ENCODE measurements around the gene MUS81.

Gene MUS81

GRCh38 chr11:65861533-65862183, 1.4 kb downstream of the MUS81 start:
- DNase-seq (ENCODE audit: low read depth), result no peak

DNA sequence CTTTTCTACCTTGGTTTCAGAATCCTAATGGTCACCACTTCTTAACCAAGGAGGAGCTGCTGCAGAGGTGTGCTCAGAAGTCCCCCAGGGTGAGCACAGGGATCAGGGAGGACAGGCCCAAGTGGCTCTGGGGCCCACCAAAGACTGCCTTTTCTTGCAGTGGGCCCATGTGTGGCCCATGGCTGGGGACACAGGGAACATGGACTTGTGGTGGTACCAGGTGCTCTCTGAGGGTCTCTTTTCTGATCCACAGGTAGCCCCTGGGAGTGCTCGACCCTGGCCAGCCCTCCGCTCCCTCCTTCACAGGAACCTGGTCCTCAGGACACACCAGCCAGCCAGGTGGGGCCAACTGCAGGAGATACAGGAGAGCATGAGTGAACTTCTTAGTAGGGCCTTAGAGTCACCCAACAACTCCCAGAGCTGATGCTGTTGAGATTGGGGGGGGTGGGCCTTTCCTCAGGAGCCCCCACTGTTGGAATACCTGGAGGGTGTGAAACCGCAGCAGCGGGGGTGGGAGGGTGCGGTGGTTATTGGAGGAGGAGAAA, 2.0 kb downstream of the MUS81 start:
- DNase-seq (ENCODE audit: low read depth), result no peak

DNA sequence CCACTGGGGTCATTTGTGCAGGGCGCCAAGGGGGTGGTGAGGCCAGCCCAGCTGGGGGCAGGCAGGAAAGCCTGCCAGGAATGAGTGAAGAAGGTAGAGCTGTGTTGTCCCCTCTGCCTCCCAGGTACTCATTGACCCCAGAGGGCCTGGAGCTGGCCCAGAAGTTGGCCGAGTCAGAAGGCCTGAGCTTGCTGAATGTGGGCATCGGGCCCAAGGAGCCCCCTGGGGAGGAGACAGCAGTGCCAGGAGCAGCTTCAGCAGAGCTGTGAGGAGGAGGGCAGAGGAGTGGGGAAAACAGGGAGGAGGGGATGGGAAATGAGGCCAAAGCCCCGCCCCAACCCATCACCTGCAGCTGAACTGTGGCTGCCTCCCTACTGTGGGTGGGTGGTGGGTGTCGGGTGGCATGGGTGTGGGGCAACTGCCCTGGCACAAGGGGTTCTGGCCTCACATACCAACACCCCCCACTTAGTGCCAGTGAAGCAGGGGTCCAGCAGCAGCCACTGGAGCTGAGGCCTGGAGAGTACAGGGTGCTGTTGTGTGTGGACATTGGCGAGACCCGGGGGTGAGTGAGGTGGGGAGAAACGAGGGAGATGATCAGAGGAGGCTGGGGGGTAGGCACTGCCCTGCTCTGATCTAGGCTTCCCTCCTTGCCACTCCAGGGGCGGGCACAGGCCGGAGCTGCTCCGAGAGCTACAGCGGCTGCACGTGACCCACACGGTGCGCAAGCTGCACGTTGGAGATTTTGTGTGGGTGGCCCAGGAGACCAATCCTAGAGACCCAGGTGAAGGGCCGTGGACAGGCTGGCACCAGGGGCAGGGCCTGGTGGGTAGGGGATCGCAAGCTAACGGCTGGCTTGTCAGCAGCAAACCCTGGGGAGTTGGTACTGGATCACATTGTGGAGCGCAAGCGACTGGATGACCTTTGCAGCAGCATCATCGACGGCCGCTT, 3.0 kb downstream of the MUS81 start:
- DNase-seq (ENCODE audit: low read depth), result no peak

GRCh38 chr11:65863889-65864705, 3.9 kb downstream of the MUS81 start:
- no peak for DNase-seq (ENCODE audit: low read depth)

DNA sequence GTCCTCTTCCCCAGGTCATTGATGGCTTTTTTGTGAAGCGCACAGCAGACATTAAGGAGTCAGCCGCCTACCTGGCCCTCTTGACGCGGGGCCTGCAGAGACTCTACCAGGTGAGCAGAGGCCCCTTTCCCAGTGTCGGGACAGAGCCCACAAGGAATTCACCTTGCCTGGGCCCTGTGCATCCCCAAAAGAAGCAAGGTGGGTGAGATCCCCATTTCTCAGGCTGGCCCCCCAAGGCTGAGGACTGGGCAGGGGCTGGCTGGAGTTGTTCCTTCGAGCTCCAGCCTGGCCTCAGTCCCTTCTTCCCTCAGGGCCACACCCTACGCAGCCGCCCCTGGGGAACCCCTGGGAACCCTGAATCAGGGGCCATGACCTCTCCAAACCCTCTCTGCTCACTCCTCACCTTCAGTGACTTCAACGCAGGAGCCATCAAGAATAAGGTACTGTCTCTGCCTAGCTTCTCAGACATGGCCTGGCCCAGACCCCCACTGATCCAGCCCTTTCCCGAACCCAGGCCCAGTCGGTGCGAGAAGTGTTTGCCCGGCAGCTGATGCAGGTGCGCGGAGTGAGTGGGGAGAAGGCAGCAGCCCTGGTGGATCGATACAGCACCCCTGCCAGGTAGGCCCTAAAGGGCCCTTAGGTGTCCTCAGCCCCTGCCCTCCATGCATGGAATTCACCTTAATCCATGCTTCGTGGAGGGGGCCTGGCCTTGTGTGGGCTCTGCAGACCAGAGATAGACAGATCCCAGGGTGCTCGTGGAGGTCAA, 4.7 kb downstream of the MUS81 start:
- DNase-seq (ENCODE audit: low read depth), result no peak

DNA sequence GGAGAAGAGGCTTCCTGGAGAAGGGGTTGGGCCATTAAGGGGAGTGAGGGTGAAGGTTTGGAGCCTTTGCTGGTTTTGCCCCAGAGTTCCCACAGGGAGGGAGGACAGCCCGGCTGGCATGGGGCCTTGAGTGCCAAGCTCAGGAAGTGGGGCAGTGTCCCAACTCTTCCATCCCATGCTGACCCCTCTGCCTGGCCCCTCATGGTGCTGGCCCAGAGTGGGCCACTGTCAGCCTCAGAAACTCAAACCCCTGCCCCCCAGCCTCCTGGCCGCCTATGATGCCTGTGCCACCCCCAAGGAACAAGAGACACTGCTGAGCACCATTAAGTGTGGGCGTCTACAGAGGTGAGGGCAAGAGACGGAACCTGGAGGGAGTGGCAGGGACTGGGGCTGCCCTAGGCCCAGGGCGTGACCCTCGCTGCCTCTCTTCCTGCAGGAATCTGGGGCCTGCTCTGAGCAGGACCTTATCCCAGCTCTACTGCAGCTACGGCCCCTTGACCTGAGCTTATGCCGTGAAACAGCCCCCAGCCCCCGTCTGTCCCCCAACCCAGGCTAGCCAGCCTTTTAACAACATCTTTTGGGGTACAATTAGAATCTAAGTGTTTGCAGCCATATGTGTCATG, 5.4 kb downstream of the MUS81 start:
- no peak for DNase-seq (ENCODE audit: low read depth)

DNA sequence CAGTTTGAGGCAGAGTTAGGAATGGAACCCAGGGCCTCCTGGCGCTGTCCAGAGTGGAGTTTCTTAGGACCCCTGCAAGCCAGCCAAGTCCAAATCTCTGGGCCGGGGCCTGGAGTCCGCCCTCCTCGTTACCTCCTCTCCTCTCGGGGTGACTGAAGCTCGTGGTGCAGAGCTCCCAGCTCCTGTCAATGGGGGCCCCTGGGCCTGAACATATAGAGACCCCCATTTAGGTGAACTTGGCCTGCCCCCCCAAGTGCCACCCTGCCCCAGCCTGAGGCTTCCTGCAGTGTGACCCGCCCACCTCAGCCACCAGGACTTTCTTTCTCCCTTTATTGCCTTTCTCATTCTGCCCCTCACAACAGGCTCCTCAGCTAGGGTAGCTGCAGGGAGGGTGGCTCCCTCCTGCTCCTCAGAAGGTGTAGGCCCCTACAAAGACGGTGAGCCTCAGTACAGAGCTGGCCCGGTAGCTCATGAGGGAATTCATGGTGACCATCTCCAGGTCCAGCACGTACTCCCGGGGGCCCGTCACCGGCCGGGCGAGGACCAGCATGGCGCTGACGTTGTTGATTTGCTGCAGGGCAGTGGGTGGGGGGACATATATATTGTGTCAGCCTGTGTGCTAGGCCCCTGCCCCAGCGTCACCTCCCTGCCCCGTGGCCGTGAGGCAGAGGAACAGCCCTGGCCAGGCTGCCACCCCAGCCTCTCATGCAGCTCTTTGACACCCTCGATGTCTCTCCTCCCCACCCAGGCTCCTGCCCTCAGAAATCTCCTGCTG, 6.5 kb downstream of the MUS81 start:
- no peak for DNase-seq (ENCODE audit: low read depth)

DNA sequence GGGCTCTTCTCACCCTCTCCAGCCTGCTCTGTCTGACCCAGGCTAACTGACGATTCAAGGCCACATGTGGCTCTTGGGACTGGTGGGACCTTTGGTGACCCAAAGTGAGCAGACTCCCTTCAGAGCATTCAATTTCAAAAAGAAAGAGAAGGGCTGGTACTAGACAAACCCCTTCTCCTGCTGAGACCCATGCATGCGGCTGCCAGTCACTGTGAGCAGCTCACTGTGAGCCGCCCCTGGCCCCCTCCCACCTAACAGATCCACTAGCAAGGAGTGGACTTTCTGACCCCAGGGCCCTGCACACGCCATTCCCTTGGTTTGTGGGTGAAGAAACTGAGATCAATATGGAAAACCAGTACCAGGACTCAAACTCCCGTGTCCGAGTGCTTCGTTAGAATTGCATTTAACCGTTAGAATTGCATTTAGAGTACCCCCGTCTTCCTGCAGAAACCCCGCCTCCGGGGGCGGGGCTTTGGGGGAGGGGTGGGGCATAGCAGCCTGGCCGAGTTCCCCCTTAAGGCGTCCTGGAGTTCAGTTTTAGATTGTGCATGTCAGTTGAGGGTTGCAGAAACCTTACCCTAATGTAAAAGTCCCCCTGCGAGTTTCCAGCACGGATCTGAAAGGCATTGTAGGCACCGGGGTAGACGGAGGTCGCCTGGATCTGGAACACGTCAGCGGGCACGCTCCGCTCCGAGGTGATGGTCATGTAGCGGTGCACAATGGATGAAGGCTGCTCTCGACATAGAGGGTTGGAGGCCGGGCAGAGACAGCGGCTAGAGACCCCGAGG, 7.2 kb downstream of the MUS81 start:
- no peak for DNase-seq (ENCODE audit: low read depth)

DNA sequence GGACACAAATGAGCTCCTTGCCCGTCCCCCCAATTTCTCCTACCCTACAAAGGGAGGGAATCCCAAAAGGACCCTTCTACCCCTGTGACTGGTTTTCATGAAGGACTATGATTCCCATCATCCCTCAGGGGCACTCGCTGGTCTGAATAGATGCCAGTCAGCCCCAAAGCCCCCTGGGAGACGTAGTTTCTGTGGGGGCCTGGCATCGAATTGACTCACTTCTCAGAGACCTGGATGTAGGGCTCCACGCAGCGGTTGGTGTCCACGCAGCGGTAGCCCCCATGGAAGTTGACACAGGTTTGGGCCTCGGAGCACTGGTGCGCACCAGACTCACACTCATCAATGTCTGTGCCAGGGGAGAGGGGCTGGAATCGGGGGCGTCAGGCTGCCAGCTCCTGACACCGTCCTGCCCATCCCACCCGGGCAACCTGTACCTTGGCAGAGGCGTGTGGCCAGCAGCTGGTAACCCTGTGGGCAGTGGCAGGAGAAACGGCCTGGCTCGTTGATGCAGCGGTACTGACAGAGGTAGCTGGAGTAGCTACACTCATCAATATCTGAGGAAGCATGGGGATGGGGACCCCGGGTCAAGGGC, 7.9 kb downstream of the MUS81 start:
- no peak for DNase-seq (ENCODE audit: low read depth)

DNA sequence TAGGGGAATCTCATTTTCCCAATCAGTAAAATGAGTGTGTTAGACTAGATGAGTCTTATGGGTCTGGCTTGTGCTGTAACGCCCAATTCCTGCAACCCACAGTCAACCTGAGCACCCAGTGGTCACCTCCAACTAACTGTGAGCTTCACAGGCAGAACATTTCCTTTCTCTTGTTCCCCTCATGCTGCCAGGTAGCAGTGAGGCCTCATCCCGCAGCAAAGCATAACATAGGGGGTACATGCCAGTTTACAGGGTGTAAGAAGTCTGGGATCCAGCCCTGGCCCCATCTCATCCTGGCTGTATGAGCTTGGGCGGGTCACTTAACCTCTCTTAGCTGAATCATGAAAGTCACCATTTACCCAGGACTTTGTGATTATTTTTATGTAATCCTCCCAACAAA, 8.7 kb downstream of the MUS81 start:
- no peak for DNase-seq (ENCODE audit: low read depth)

GRCh38 chr11:65869643-65870306, 9.5 kb downstream of the MUS81 start:
- DNase-seq (ENCODE audit: low read depth), result no peak

DNA sequence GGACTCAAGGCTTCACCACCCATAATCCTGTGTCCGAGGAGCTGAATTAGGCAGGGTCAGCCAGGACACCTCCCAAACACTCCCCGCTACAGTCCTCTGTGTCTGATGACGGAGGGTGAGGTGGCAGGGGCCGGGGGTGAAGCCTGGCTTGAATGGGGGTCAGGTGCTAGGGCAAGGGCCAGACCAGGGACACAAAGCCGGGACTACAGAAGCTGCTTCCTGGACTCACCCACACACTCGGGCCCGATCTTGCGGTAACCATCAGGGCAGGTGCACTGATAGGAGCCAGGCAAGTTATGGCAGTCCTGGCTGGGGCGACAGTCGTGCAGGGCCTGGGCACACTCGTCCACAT, 10.1 kb downstream of the MUS81 start:
- no peak for DNase-seq (ENCODE audit: low read depth)

DNA sequence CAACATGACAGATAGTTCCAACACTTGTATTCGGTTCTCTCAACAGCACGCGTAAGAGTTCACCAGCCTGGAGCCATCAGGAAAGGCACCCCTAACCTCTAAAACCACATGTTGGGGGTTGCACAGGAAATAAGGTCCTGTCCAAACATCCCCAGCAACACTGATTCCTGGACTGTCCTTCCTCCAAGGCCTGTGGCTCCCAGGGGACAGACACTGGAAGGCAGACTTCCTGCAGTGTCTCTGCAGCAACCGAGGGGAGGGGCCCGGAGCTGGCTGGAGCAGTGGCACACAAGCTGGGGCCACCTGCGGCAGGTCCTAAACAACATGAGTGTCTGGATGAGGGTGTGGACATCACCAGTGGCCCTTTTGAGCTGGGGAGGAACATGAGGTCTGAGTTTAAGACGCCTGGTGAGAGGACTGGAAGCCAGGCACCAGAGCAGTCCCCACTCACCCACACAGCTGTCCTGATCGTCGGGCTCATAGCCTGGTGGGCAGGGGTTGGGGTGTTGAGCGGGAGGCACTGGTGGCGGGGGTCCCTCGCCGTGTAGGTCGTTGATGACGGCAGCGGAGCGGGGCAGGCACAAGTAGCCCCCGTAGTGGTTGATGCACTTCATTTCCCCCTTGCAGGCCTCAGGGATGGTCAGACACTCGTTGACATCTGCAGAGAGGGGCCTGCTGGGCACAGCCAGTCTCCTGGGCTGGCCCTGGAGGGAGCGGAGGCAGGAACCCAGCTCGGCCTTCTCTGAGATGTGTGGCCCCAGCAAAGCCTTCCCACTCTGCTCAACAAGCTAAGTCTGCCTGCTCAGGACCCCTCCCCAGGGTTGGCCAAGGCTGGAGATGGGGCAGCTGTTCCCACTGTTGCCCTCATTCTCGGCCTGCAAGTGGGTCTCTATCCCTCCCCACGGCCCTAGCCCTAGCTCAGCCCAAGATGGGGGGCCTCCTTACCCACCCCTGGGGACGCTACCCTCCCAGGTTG, 10.8 kb downstream of the MUS81 start:
- no peak for DNase-seq (ENCODE audit: low read depth)

DNA sequence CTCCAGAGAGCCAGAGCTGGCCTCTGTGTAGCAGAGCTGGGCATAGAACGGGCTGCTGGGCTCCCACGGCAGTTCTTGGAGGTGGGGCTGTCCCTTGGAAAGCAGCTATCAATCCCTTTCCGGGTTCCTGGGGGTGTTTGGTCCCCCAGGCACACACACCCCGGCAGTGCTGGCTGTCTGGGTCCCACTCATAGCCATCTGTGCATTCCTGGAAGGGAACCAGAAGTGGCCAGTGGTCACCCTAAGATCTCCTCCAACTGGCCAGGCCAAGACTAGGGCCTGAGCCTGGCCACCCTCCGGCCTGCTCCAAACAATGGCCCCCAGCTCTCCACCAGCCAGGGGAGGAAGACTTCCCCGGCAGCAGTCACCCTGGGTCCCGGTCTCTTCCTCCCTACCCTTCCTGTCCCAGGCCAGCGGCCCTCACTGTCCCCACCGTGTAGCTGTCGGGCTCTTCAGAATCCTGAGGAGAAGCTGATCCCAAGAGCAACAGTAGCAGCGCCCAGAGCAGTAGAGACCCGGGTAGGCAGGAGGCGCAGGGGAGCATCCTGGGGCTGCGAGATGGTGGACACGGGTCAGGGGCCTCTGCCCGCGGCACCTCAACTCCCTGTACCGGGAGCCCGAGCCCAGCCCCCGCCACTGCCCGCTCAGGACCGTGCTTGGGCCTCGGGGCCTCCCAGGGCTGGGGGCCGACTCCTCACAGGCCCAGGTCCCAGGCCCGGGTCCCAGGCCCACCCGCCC, 11.7 kb downstream of the MUS81 start:
- DNase-seq (ENCODE audit: low read depth), result no peak

DNA sequence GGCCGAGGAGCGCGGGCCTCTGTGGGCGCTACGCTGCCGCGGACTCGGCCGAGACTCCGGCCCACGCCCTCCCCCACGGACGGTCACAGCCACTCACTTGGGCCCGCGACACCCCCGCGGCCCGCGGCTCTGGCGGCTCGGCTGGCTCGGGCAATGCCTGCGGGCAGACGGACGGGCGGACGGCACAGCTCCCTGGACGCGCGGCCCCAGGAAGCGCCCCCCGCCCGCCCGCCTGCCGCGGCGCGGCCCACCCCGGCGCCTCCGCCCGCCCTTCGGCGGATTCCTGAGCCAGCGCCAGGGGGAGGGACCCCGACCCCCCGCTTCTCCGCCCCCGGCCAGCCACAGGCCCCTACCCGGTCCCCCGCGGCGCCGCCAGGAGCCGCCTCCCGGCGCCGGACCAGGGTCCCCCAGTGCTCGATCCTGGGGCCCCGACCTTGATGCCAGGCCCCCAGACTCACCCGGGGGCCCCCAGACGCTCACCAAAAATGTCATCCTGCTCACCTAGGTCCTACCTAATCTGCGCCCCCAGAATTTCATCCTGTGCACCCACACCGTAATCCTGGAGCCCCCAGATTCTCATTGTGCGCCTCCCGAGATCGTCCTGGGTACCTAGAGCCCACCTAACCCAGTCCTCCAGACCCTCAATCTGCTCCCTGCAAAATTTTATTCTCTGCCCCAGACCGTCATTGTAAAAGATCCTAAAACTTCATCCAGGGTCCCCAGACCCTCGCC, 12.5 kb downstream of the MUS81 start, which contains the start of gene EFEMP2:
EFEMP2 (minus strand) TSS at position 215 of the 732 bp plus-strand sequence. CDS start 446 bp downstream, outside the sequence.
- DNase-seq (ENCODE audit: low read depth), result no peak

Measured in T-helper 22 cell (primary cell).